ENCODE results near the gene EN2. TPM values are rescaled to one million over a fixed set of nuclear protein-coding genes. Genes with fewer than 3 reads are reported as not detected.

The EN2 gene
- total and polyA plus RNA-seq, 10 of the 15 experiments (the other 5 are each of a cell fraction or from before 2014, with no cell fraction given), result not detected

DNA sequence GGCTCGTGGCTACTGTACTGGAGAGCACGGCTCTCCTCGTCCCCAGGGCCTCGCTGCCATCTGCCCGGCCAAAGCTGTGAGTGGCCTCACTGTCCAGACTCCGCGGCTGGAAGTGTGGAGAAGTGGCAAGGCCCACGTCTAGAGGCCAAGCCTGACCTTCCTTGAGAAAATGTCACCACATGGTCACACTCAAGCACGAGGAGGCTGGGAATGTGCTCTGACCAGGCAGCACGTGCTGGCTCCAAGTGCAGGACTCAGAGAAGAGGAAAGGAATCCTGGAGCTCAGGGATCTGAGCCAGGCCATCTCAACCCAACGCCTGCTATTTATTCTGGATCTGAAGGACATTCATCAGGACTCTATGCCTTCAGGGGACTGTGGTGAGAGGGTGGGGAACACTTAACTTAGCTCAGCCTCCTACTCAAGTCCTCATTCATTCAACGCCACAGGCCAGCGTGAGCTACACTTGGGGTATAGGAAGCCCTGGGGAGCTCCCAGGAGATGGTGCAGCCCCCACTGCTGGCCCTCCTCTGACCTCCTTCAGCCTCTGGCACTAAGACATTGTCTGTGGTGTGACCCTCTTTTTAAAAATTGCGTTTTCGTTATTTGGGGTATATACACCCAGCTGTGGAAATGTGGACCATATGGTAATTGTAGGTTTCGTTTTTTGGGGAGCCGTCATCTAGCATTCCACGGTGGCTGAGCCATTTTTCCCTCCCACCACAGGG lies 29.0 kb downstream of the EN2 start (continued):
- TF ChIP-seq, protein P1, sequence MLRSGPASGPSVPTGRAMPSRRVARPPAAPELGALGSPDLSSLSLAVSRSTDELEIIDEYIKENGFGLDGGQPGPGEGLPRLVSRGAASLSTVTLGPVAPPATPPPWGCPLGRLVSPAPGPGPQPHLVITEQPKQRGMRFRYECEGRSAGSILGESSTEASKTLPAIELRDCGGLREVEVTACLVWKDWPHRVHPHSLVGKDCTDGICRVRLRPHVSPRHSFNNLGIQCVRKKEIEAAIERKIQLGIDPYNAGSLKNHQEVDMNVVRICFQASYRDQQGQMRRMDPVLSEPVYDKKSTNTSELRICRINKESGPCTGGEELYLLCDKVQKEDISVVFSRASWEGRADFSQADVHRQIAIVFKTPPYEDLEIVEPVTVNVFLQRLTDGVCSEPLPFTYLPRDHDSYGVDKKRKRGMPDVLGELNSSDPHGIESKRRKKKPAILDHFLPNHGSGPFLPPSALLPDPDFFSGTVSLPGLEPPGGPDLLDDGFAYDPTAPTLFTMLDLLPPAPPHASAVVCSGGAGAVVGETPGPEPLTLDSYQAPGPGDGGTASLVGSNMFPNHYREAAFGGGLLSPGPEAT (IDR thresholded peaks at IDR 0.05; ENCODE audit: low read depth), result no peak
- no peak for TF ChIP-seq CHD1 (IDR thresholded peaks at IDR 0.05; ENCODE audit: low read depth, low read length)
- TF ChIP-seq, protein P2, sequence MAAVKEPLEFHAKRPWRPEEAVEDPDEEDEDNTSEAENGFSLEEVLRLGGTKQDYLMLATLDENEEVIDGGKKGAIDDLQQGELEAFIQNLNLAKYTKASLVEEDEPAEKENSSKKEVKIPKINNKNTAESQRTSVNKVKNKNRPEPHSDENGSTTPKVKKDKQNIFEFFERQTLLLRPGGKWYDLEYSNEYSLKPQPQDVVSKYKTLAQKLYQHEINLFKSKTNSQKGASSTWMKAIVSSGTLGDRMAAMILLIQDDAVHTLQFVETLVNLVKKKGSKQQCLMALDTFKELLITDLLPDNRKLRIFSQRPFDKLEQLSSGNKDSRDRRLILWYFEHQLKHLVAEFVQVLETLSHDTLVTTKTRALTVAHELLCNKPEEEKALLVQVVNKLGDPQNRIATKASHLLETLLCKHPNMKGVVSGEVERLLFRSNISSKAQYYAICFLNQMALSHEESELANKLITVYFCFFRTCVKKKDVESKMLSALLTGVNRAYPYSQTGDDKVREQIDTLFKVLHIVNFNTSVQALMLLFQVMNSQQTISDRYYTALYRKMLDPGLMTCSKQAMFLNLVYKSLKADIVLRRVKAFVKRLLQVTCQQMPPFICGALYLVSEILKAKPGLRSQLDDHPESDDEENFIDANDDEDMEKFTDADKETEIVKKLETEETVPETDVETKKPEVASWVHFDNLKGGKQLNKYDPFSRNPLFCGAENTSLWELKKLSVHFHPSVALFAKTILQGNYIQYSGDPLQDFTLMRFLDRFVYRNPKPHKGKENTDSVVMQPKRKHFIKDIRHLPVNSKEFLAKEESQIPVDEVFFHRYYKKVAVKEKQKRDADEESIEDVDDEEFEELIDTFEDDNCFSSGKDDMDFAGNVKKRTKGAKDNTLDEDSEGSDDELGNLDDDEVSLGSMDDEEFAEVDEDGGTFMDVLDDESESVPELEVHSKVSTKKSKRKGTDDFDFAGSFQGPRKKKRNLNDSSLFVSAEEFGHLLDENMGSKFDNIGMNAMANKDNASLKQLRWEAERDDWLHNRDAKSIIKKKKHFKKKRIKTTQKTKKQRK (IDR thresholded peaks at IDR 0.05; ENCODE audit: low read depth, low read length), result no peak
- TF ChIP-seq SMAD5 (IDR thresholded peaks at IDR 0.05; ENCODE audit: low read depth), result no peak

DNA sequence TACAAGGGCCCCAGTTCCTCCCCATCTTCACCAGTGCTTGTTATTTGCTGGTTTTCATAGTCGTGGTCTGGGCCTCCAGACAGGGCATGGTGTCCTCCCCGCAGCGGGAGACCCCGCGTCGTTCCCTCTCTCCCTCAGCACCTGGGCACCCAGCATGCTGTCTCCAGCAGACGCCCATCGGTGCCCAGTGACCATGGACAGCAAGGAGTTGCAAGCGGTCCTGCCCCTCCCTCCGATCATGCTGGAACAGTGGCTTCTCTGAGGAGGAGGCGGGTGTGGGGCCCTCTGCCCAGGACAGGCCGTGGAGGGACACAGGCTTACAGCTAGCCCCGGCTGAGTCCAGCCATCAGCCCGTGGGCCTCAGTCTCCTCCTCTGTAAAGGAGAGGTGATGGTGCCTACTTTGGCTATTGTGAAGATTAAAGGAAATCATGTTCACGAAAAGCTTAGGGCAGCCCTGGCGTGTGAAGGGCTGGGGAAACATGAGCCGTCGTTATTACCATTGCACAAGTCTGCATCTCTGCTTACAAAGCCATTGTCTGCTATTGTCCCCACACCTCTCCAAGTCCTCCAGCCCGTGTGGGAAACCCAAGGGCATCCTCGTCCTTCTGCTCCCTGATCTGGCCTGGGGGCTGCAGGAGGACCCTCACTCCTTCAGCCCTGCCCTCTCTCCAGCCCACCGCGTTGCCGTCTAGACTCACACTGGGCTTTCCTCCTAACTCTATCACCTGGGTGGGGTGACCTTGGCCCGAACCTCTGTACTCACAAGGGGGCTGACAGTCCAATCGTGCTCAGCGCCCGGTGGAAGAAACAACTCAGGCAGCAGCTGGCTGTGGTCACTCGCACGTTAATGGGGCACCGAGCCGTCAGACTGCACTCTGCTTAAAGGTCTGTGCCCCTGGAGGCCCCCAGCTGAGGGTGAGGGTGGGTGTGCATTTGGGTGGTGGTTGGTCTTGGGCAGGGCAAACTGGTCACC lies 29.9 kb downstream of the EN2 start:
- H3K27me3 ChIP-seq (replicated peaks in 1 of 2; ENCODE audit: control insufficient read depth in 2 of 2, insufficient read depth in 2 of 2, low read length in 1 of 2), result no peaks in the 10 kb centered on the region
- no peak overlapping the region for H3K27ac ChIP-seq (ENCODE audit: control insufficient read depth, insufficient read depth)
- ATAC-seq (no peak), DNase-seq (ENCODE audit: low read depth, low spot score) (no peak), FAIRE-seq (no peak)
- no peak overlapping the region for H3K4me3 ChIP-seq
- H3K4me1 ChIP-seq (ENCODE audit: control insufficient read depth, insufficient read depth, low read length), result peaks cover 15% of the 10 kb centered on the region
- ChIA-PET SMC1A (ENCODE audit: uncharacterized antibody, unreplicated experiment) (no interaction called here), POLR2A (no interaction called here), CTCF (no interaction called here), RAD21 (ENCODE audit: unreplicated experiment) (no interaction called here)
- in situ Hi-C loops (cut with MboI), result no loop called here
- no peaks in the 10 kb centered on the region for H3K36me3 ChIP-seq (ENCODE audit: control insufficient read depth in 2 of 2, insufficient read depth in 2 of 2, low read length in 1 of 2)
- intact Hi-C loops (cut with micrococcal nuclease; ENCODE audit: unreplicated experiment), result no loop called here
- no peak overlapping the region for H3K4me2 ChIP-seq (ENCODE audit: control insufficient read depth, insufficient read depth)
- WGBS (ENCODE audit: insufficient coverage, insufficient replicate concordance, low lambda C conversion rate, missing lambda C conversion rate), result 90% methylated on average over 30 of the region's 31 CpGs
- no peak overlapping the region for H3K9ac ChIP-seq (ENCODE audit: control insufficient read depth, insufficient read depth, low read length)
- no TSS peak for BruUV-seq (replicated peaks)
- H4K20me1 ChIP-seq (ENCODE audit: control insufficient read depth, insufficient read depth), result no peaks in the 10 kb centered on the region
- TF ChIP-seq ZSCAN29 (IDR thresholded peaks at IDR 0.05) (no peak), NR2C2 (IDR thresholded peaks at IDR 0.05; ENCODE audit: borderline replicate concordance, control insufficient read depth, insufficient read length, low read depth) (no peak), SIX5 (IDR thresholded peaks at IDR 0.05; ENCODE audit: low read depth, low read length, severe bottlenecking) (no peak), BCL11A (IDR thresholded peaks at IDR 0.05; ENCODE audit: low read depth, low read length) (no peak), SMAD1 (IDR thresholded peaks at IDR 0.05; ENCODE audit: low read depth, partially characterized antibody) (no peak), SUZ12 (IDR thresholded peaks at IDR 0.05; ENCODE audit: unreplicated experiment) (no peak), SREBF1 (IDR thresholded peaks at IDR 0.05; ENCODE audit: low read length) (no peak), EP300 (IDR thresholded peaks at IDR 0.05; ENCODE audit: borderline replicate concordance in 1 of 2, control insufficient read depth in 1 of 2, low read depth in 2 of 2, low read length in 2 of 2) (no peak)
- TF ChIP-seq, protein P3, sequence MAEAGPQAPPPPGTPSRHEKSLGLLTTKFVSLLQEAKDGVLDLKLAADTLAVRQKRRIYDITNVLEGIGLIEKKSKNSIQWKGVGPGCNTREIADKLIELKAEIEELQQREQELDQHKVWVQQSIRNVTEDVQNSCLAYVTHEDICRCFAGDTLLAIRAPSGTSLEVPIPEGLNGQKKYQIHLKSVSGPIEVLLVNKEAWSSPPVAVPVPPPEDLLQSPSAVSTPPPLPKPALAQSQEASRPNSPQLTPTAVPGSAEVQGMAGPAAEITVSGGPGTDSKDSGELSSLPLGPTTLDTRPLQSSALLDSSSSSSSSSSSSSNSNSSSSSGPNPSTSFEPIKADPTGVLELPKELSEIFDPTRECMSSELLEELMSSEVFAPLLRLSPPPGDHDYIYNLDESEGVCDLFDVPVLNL (IDR thresholded peaks at IDR 0.05; ENCODE audit: low read depth, low read length), result no peak
- no peaks in the 10 kb centered on the region for H3K79me2 ChIP-seq (ENCODE audit: control insufficient read depth, insufficient read depth, low read length)
- H2AFZ ChIP-seq (ENCODE audit: control insufficient read depth, low read depth, low read length), result no peak overlapping the region
- H3K9me3 ChIP-seq (replicated peaks; ENCODE audit: control insufficient read depth, insufficient read depth, low read length), result no peaks in the 10 kb centered on the region; the same call in 2 of the 3 replicates
